ENCODE data around the gene MRPS9. TPM values are rescaled to one million over a fixed set of nuclear protein-coding genes. Genes with fewer than 3 reads are reported as not detected.

Gene MRPS9
- total RNA-seq: 26.5 and 29.1 TPM in 2 replicates

DNA sequence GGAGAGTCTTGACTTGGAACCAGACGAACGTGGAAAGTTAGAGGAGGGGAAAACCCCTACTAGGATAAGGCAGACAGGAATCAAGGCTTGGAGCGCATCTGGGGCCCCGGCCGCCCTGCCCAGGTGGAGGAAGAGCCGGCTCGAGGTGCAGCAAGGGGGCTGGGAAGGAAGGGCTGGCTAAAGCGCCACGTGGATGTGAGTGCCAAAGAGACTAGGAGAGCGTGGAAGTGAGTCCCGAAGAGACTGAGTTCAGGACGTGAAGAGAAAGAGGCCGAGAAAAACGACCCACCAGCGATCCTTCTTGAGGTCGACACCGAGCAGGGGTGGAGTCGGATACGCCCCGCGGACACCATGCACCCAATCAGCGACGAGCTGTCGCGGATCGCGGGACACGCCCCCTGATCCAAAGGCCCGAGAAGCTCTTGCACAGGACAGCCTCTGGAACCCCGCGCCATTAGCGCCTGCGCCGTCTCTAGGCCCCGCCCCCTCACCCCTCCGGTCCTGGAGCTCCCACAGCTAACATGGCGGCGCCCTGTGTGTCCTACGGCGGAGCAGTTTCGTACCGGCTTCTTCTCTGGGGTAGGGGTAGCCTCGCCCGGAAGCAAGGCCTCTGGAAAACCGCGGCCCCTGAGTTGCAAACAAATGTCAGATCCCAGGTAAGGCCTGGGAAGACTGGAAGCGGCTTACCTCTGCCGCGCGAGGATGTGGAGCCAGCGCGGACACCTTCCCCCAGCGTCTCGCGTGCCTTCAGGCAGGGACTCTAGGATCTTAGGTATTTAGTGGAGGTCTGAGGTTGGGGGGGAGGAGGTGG, at the start of gene MRPS9:
TSS of gene MRPS9 (plus strand) at position 498 of the 811 bp plus-strand sequence. CDS start at position 522, 24 bp downstream.
- Mint-ChIP-seq H3K27me3 (no peaks in the 10 kb centered on the region), H3K4me1 (peaks cover 36% of the 10 kb centered on the region), H3K27ac (peak within 1 kb of the TSS; percentile 95), H3K4me3 (peak within 1 kb of the TSS; percentile 99), H3K9me3 (no peaks in the 10 kb centered on the region), H3K36me3 (ENCODE audit: low read depth) (peaks cover 14% of the 10 kb centered on the region)
- intact Hi-C loops (cut with micrococcal nuclease): loop anchor here (1.0 to 5.0 kb wide), 4 partner anchors 61 to 300 kb away; partner anchors contain the start of genes C2orf49 and POU3F3
- TF ChIP-seq, protein P1, sequence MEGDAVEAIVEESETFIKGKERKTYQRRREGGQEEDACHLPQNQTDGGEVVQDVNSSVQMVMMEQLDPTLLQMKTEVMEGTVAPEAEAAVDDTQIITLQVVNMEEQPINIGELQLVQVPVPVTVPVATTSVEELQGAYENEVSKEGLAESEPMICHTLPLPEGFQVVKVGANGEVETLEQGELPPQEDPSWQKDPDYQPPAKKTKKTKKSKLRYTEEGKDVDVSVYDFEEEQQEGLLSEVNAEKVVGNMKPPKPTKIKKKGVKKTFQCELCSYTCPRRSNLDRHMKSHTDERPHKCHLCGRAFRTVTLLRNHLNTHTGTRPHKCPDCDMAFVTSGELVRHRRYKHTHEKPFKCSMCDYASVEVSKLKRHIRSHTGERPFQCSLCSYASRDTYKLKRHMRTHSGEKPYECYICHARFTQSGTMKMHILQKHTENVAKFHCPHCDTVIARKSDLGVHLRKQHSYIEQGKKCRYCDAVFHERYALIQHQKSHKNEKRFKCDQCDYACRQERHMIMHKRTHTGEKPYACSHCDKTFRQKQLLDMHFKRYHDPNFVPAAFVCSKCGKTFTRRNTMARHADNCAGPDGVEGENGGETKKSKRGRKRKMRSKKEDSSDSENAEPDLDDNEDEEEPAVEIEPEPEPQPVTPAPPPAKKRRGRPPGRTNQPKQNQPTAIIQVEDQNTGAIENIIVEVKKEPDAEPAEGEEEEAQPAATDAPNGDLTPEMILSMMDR (IDR thresholded peaks at IDR 0.05): no peak
- DNase-seq: peak; percentile 92
- peak; percentile 98 for ATAC-seq (ENCODE audit: low read depth)
- CTCF ChIA-PET: interaction anchor here (1.5 kb wide), 1 partner anchor 61 kb away, joined by 8 read pairs; no protein-coding TSS in a partner anchor
- POLR2A ChIA-PET: interaction anchor here (0.6 to 2.1 kb wide), 3 partner anchors 62 to 291 kb away, joined by 3 to 12 read pairs (median 3); no protein-coding TSS in a partner anchor

DNA sequence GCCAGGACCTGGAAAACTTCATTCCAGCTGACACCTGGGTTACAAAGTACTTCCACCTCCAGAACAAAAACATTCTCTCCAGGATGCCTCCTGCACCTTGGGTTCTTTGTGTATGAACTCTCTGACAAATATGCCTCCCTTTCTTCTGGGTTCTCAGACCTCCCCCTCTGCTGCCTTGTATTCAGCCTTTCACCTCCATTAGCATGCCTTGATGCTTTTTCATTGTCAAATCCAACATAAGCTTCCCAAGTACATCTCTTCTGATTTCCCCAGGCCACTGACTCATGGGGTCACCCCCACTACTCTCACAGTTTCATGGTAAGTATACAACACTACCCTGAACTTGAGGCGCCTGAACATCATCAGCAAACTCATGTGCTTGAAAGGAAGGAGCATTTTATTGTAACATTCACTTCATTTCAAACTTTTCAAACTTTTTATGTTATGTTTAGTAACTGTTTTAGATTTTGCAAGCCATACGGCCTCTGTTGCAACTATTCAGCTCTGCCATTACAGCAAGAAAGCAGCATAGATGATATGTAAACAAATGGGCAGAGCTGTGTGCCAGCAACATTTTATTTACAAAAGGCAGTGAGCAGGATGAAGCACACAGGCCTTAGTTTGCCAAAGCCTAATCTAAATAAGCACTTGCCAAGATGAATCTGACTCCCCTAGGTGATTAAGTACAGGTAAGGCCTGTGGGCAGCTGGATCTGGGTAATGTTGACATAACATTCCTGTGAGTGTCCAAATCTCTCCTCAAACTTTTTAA, 32.5 kb upstream of the MRPS9 start:
- DNase-seq (no peak), ATAC-seq (ENCODE audit: low read depth) (no peak)
- Mint-ChIP-seq H3K4me1 (no peaks in the 10 kb centered on the region), H3K27me3 (peaks cover 13% of the 10 kb centered on the region), H3K36me3 (ENCODE audit: low read depth) (no peaks in the 10 kb centered on the region), H3K4me3 (no peak overlapping the region), H3K9me3 (peaks cover 9% of the 10 kb centered on the region), H3K27ac (no peak overlapping the region)
- intact Hi-C loops (cut with micrococcal nuclease): no loop called here
- ChIA-PET POLR2A (no interaction called here), CTCF (no interaction called here)
- TF ChIP-seq, protein P1 (IDR thresholded peaks at IDR 0.05): no peak

DNA sequence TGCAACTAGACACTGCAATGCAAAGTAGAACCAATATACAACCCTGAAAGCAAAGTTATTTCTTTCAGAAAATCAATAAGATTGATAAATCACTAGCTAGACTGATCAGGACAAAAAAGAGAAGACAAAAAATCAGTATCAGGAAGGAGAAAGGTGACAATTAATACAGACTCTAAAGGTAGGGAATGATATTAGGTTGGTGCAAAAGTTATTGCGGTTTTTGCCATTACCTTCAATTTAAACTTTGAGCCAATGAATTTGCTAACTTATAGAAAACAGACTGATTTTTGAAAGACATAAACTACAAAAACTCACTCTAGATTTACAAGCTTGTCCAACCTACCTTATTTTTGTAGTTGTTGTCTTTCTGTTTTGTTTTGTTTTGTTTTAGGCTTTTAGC, 30.5 kb upstream of the MRPS9 start:
- intact Hi-C loops (cut with micrococcal nuclease): no loop called here
- H3K27ac Mint-ChIP-seq: no peak overlapping the region
- DNase-seq: no peak
- no peak for ATAC-seq (ENCODE audit: low read depth)
- ChIA-PET CTCF (no interaction called here), POLR2A (no interaction called here)
- no peak overlapping the region for H3K4me3 Mint-ChIP-seq
- H3K4me1 Mint-ChIP-seq: no peaks in the 10 kb centered on the region
- peaks cover 18% of the 10 kb centered on the region for H3K9me3 Mint-ChIP-seq
- H3K36me3 Mint-ChIP-seq (ENCODE audit: low read depth): no peaks in the 10 kb centered on the region
- H3K27me3 Mint-ChIP-seq: peaks cover 7% of the 10 kb centered on the region
- TF ChIP-seq, protein P1 (IDR thresholded peaks at IDR 0.05): no peak

DNA sequence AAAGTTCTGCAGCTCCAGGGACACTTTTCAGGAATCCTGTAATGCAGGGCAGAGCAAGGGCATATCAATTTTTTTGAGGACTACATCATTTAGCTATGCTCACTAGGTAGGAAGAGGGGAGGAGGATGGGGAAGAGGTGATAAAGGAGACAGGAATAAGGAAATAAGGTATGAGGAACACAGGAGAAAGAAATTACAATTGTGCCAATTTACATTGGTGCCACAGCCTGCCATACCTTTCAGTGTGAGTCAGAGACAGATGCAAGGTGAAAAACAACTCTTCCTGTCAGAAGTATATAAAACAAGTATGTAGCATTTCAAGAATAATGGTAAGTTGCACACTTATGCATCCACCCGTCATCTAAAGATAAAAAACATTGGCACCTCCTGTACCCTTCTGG, 5.4 kb upstream of the MRPS9 start:
- intact Hi-C loops (cut with micrococcal nuclease): no loop called here
- ChIA-PET CTCF (no interaction called here), POLR2A (no interaction called here)
- Mint-ChIP-seq H3K27me3 (peaks cover 5% of the 10 kb centered on the region), H3K4me1 (peaks cover 11% of the 10 kb centered on the region), H3K27ac (no peak overlapping the region), H3K4me3 (no peak overlapping the region), H3K36me3 (ENCODE audit: low read depth) (peaks cover 3% of the 10 kb centered on the region), H3K9me3 (no peaks in the 10 kb centered on the region)
- ATAC-seq (ENCODE audit: low read depth): no peak
- TF ChIP-seq, protein P1 (IDR thresholded peaks at IDR 0.05): no peak
- no peak for DNase-seq

DNA sequence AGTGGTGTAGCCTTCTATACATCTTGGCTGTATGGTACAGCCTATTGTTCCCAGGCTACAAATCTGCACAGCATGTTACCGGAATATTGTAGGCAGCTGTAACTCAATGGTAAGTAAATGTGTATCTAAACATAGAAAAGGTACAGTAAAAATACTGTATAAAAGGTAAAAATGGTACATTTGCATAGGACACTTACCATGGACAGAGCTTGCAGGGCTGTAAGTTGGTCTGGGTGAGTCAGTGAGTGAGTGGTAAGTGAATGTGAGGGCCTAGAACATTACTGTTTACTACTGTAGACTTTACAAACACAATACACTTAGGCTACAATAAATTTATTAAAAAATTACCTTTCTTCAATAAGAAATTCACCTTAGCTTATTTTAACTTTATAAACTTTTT, 3.7 kb upstream of the MRPS9 start:
- Mint-ChIP-seq H3K4me3 (no peak overlapping the region), H3K27me3 (peaks cover 5% of the 10 kb centered on the region), H3K9me3 (no peaks in the 10 kb centered on the region), H3K4me1 (peaks cover 25% of the 10 kb centered on the region), H3K36me3 (ENCODE audit: low read depth) (peaks cover 11% of the 10 kb centered on the region), H3K27ac (no peak overlapping the region)
- DNase-seq: no peak
- ChIA-PET POLR2A (no interaction called here), CTCF (no interaction called here)
- intact Hi-C loops (cut with micrococcal nuclease): no loop called here
- no peak for ATAC-seq (ENCODE audit: low read depth)
- TF ChIP-seq, protein P1 (IDR thresholded peaks at IDR 0.05): no peak
